K562 (cell line): ENCODE data around the gene DPM1. TPM values are rescaled to one million over a fixed set of nuclear protein-coding genes. Genes with fewer than 3 reads are reported as not detected.
A peak's percentile ranks its signal among the peaks of the same experiment; 100 is the strongest.

Experiments
- C11orf30 ChIP-seq: fragments of 450-650 bp; IDR thresholded peaks from 2 replicates; pipeline ENCODE4 v1.6.1; 2016; ENCODE audit warnings: low read depth, mild to moderate bottlenecking
- JUND ChIP-seq, 2 experiments: IDR thresholded peaks; 2 replicates in 1 of 2; 3 replicates in 1 of 2; pipeline ENCODE4 v1.6.1; 2011; ENCODE audit warnings: borderline replicate concordance in 2 of 2, low read depth in 2 of 2, low read length in 2 of 2, improper control_type of control experiment in 1 of 2, missing biosample characterization in 1 of 2, missing genetic modification characterization in 1 of 2, missing genetic modification reagents in 1 of 2
- MAFG ChIP-seq: fragments of 450-650 bp; conservative IDR thresholded peaks from 2 replicates; pipeline ENCODE4 v1.6.1; 2016; ENCODE audit warnings: missing genetic modification characterization, missing compliant biosample characterization
- MAFK ChIP-seq: IDR thresholded peaks from 2 replicates; pipeline ENCODE4 v1.6.1; 2011; ENCODE audit warnings: low read length, improper control_type of control experiment
- MEIS2 ChIP-seq: fragments of 450-650 bp; IDR thresholded peaks from 2 replicates; pipeline ENCODE4 v1.6.1; 2014; ENCODE audit warnings: mild to moderate bottlenecking; ENCODE audit not compliant: partially characterized antibody
- RAD21 ChIP-seq, 2 experiments: fragments of 250-450 bp in 1 of 2; fragments of 450-650 bp in 1 of 2; sonication (Bioruptor Pico) in 1 of 2; formaldehyde crosslinking in 1 of 2; IDR thresholded peaks in 1 of 2; conservative IDR thresholded peaks in 1 of 2; 2 replicates each; pipeline versions ENCODE4 v1.4.0 to v1.8.0; 2020 to 2022; ENCODE audit warnings: mild to moderate bottlenecking in 2 of 2, moderate library complexity in 1 of 2
- REST ChIP-seq, 2 experiments: fragments of 450-650 bp; formaldehyde crosslinking in 1 of 2; IDR thresholded peaks; 2 replicates each; pipeline versions ENCODE4 v1.4.0 to v1.6.1; 2014 to 2020; ENCODE audit warnings: mild to moderate bottlenecking in 2 of 2, borderline replicate concordance in 1 of 2, low read depth in 1 of 2
- SPI1 ChIP-seq: IDR thresholded peaks from 2 replicates; pipeline ENCODE4 v1.6.1; 2011; ENCODE audit warnings: low read depth, low read length, control low read depth, borderline replicate concordance
- ZNF316 ChIP-seq: fragments of 450-650 bp; IDR thresholded peaks from 2 replicates; pipeline ENCODE4 v1.6.1; 2016
- polyA plus RNA-seq, 8 experiments: library from polyadenylated mRNA; depleted of rRNA in 4 of 8; stranded (reverse) in 5 of 8; unstranded in 3 of 8; fragments of >200 nt; fragmentation: Nextera tagmentation in 2 of 8; fragmentation: Illumina TruSeq in 1 of 8; extraction: Ambion mirVana in 2 of 8; extraction: Trizol in 1 of 8; gene quantifications; 2 replicates each; pipeline versions ENCODE4 v1.2.1 to v1.2.3, GENCODE V29; 2011 to 2014; ENCODE audit warnings: inconsistent platforms in 1 of 8, missing spikeins in 1 of 8
- total RNA-seq, 7 experiments: library from RNA; depleted of rRNA in 6 of 7; stranded (reverse); fragments of >200 nt in 6 of 7; fragmentation: Illumina TruSeq in 2 of 7; extraction: Trizol in 2 of 7; gene quantifications; 2 replicates each; pipeline versions ENCODE4 v1.2.1 to v1.2.3, GENCODE V29; 2011 to 2021; ENCODE audit warnings: low replicate concordance in 1 of 7
- TF ChIP-seq, protein P1 (sequence below): fragments of 450-650 bp; IDR thresholded peaks from 2 replicates; pipeline ENCODE4 v1.6.1; 2016
- TF ChIP-seq, protein P2 (sequence below): fragments of 250-450 bp; sonication (Bioruptor Pico); IDR thresholded peaks from 2 replicates; pipeline ENCODE4 v1.4.0; 2020; ENCODE audit warnings: mild to moderate bottlenecking
- TF ChIP-seq, protein P3 (sequence below), 3 experiments: fragments of 200-800 bp in 1 of 3; sonication (Bioruptor generic) in 1 of 3; sonication (generic) in 1 of 3; formaldehyde crosslinking in 1 of 3; IDR thresholded peaks; 2 replicates each; pipeline versions ENCODE4 v1.6.1 to v1.8.0; 2016 to 2022; ENCODE audit warnings: mild to moderate bottlenecking in 2 of 3, missing compliant biosample characterization in 2 of 3, missing genetic modification characterization in 2 of 3, missing genetic modification reagents in 1 of 3

Gene DPM1
- total and polyA plus RNA-seq, 9 of the 15 experiments (the other 6 are each of a cell fraction or from before 2014, with no cell fraction given), result 75.2 to 190 (median 153) TPM

DNA sequence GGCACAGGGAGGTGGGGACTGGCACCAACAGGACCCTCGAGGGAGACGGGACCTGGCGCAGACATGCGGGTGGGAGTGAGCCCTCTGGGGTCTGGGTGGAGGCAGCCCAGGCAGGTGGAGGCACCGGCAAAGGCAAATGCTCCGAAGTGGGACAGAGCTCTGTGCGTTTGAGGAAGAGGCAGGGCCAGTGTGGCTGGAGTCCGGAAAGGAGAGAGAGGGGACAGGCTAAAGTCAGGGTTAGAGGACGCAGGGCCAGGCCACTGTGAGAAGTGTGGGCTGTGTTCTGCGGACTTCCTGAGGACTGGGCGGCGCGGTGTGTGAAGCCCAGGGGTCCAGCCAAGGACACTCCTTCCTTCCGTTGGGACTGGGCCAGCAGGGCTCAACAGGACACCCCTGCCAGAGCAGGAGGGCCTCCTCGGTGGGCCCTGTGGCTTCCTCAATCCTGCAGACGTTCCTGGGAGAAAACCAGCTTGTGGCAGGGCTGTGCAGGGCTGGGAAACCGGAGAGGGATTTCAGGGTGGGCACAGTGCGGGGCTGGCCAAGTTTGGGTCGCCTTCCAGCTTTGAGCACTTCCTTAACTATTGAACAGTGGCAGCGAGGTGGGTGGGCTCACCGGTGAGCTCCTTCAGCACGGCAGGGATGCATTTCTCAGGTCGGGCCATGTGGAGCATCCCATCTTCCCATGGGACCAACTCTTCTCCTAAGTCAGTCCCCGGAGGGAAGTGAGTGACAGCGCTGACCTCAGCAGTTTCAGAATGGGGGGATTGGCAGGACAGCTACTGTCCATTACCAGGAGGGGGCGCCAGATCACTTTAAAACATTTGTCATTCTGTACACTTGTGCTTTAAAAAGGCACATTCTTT, 22.8 kb upstream of the DPM1 start (continued):
- TF ChIP-seq REST (IDR thresholded peaks at IDR 0.05; ENCODE audit: borderline replicate concordance) (peak; percentile 29; the same call in 1 of the 2 replicates), REST (CRISPR knock-in tag; IDR thresholded peaks at IDR 0.05; ENCODE audit: low read depth) (no peak), ZNF316 (peak; percentile 98), SPI1 (peak; percentile 61), MAFK (peak; percentile 98), MAFG (tag) (peak; percentile 94), MEIS2 (peak; percentile 87), C11orf30 (peak; percentile 97), RAD21 (CRISPR knock-in tag; conservative IDR thresholded peaks at IDR 0.05 in 1 of 2, IDR thresholded peaks at IDR 0.05 in 1 of 2) (peak; percentile 45 to 72), JUND (IDR thresholded peaks at IDR 0.05; ENCODE audit: borderline replicate concordance, low read depth, low read length) (0 out of 2 replicates have a peak, but pooled peaks have one; percentile 25), JUND (tag; IDR thresholded peaks at IDR 0.05; ENCODE audit: borderline replicate concordance, low read depth, low read length) (no peak)
- TF ChIP-seq, protein P1, sequence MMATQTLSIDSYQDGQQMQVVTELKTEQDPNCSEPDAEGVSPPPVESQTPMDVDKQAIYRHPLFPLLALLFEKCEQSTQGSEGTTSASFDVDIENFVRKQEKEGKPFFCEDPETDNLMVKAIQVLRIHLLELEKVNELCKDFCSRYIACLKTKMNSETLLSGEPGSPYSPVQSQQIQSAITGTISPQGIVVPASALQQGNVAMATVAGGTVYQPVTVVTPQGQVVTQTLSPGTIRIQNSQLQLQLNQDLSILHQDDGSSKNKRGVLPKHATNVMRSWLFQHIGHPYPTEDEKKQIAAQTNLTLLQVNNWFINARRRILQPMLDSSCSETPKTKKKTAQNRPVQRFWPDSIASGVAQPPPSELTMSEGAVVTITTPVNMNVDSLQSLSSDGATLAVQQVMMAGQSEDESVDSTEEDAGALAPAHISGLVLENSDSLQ, result peak; percentile 94
- TF ChIP-seq, protein P2, sequence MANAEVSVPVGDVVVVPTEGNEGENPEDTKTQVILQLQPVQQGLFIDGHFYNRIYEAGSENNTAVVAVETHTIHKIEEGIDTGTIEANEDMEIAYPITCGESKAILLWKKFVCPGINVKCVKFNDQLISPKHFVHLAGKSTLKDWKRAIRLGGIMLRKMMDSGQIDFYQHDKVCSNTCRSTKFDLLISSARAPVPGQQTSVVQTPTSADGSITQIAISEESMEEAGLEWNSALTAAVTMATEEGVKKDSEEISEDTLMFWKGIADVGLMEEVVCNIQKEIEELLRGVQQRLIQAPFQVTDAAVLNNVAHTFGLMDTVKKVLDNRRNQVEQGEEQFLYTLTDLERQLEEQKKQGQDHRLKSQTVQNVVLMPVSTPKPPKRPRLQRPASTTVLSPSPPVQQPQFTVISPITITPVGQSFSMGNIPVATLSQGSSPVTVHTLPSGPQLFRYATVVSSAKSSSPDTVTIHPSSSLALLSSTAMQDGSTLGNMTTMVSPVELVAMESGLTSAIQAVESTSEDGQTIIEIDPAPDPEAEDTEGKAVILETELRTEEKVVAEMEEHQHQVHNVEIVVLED, result no peak
- TF ChIP-seq, protein P3, sequence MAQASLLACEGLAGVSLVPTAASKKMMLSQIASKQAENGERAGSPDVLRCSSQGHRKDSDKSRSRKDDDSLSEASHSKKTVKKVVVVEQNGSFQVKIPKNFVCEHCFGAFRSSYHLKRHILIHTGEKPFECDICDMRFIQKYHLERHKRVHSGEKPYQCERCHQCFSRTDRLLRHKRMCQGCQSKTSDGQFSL (CRISPR knock-in tag; IDR thresholded peaks at IDR 0.05), result peak; percentile 52; the same call in 1 of the 2 replicates
- TF ChIP-seq, protein P3 (tag; IDR thresholded peaks at IDR 0.05), result no peak
